Parathyroid adenoma (tissue), 2 donors: ENCODE data around the gene KRTAP5-3.

Experiments
- H2AFZ ChIP-seq: fragments of 300-600 bp; sonication (generic); one replicate; pipeline ENCODE4 v1.7.0; 2017; ENCODE audit warnings: antibody characterized with exemption, mild to moderate bottlenecking
- H3K27ac ChIP-seq: fragments of 300-600 bp; sonication (generic); one replicate; pipeline ENCODE4 v1.7.0; 2017
- H3K27me3 ChIP-seq: fragments of 300-600 bp; sonication (generic); one replicate; pipeline ENCODE4 v1.7.0; 2017; ENCODE audit warnings: low read length; ENCODE audit not compliant: control insufficient read depth, insufficient read depth
- H3K36me3 ChIP-seq: fragments of 300-600 bp; sonication (generic); one replicate; pipeline ENCODE4 v1.7.0; 2017; ENCODE audit warnings: low read length; ENCODE audit not compliant: control insufficient read depth, insufficient read depth
- H3K4me1 ChIP-seq: fragments of 300-600 bp; sonication (generic); one replicate; pipeline ENCODE4 v1.7.0; 2017; ENCODE audit warnings: control low read depth
- H3K4me2 ChIP-seq: fragments of 300-600 bp; sonication (generic); one replicate; pipeline ENCODE4 v1.7.0; 2017; ENCODE audit warnings: low read length
- H3K4me3 ChIP-seq: fragments of 300-600 bp; sonication (generic); one replicate; pipeline ENCODE4 v1.7.0; 2017; ENCODE audit warnings: low read depth, low read length
- H3K79me2 ChIP-seq: fragments of 300-600 bp; sonication (generic); one replicate; pipeline ENCODE4 v1.7.0; 2017; ENCODE audit warnings: control low read depth
- H3K9ac ChIP-seq: fragments of 300-600 bp; sonication (generic); one replicate; pipeline ENCODE4 v1.7.0; 2017; ENCODE audit warnings: mild to moderate bottlenecking
- H3K9me3 ChIP-seq: fragments of 300-600 bp; sonication (generic); one replicate; pipeline ENCODE4 v1.7.0; 2017; ENCODE audit warnings: low read length; ENCODE audit not compliant: control insufficient read depth
- TF ChIP-seq, protein P1 (sequence below): fragments of 300-600 bp; sonication (generic); IDR thresholded peaks from one replicate; pipeline ENCODE4 v1.7.0; 2017; ENCODE audit warnings: antibody characterized with exemption, mild to moderate bottlenecking
- donor health status: primary hyperparathyroidism.

Gene KRTAP5-3

DNA sequence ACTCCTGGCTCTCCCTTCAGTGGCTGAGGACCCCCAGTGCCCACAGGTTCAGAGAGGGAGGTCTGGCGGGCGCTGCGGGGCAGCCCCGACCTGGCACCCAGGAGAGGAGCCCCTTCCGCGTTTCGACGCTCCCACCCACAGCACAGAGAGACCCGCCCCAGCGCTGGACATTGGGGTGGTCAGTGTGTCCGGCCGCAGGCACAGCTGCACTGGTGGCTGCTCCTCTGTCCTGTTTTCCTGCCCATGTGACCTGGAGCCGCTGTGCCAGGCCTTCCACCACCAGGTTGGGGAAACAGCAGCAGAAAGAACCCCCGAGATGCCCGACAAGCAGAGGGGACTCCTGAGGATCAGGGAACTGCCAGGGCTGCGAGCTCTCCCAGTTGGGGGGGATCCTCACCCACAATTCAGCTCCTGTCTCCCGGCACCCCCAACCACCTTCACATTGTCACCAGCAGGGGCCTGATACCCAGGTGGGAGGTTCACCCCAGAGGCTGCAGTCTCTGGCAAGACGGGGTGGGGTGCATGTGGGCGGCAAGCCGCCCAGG is 35.0 kb upstream of the KRTAP5-3 start:
- no peak overlapping the region for H2AFZ ChIP-seq
- H3K9ac ChIP-seq: no peak overlapping the region
- no peak overlapping the region for H3K4me2 ChIP-seq
- TF ChIP-seq, protein P1, sequence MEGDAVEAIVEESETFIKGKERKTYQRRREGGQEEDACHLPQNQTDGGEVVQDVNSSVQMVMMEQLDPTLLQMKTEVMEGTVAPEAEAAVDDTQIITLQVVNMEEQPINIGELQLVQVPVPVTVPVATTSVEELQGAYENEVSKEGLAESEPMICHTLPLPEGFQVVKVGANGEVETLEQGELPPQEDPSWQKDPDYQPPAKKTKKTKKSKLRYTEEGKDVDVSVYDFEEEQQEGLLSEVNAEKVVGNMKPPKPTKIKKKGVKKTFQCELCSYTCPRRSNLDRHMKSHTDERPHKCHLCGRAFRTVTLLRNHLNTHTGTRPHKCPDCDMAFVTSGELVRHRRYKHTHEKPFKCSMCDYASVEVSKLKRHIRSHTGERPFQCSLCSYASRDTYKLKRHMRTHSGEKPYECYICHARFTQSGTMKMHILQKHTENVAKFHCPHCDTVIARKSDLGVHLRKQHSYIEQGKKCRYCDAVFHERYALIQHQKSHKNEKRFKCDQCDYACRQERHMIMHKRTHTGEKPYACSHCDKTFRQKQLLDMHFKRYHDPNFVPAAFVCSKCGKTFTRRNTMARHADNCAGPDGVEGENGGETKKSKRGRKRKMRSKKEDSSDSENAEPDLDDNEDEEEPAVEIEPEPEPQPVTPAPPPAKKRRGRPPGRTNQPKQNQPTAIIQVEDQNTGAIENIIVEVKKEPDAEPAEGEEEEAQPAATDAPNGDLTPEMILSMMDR: no peak
- H3K79me2 ChIP-seq: no peaks in the 10 kb centered on the region
- H3K4me1 ChIP-seq: peaks cover 4% of the 10 kb centered on the region
- no peaks in the 10 kb centered on the region for H3K27me3 ChIP-seq
- no peaks in the 10 kb centered on the region for H3K36me3 ChIP-seq
- H3K4me3 ChIP-seq: no peak overlapping the region
- H3K9me3 ChIP-seq: no peaks in the 10 kb centered on the region
- H3K27ac ChIP-seq: no peak overlapping the region

DNA sequence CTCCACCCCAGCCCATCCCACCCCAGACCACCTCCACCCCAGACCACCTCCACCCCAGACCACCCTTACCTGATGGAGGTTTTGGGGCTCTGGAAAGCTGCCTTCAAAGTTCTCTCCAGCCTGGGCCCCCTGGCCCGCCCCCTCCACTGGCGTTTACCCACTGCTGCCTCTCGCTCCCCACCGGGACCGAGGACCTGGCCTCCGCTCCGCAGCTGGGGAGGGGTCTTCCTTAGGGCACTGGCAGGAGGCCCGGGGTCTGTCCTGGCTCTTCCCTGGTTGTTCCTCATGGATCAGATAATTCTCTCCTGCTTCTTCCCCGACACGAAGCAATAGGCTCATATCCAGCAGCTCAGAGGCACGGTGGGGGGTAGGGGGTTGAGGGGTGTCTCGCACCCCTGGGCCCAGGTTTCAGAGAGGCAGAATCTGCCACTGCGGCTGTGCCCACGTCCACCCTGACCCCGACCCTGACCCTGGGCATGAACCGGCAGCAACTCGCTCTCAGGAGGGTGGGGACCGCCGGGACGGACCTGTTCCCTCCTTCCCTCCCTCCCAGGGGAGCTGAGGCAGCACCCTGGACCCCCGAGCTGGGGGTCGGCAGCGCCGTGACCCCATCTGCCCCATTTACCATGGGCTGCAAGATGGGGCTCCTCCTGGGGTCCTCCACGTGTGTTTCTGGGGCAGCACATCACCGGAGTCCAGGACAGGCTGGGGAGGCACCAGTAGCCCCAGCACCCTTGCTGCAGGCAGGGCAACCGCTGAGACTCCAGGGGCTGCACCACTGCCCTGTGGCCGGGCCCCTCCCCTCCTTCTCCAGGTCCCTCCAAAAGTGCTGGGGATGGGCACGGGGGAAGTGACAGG is 34.3 kb upstream of the KRTAP5-3 start:
- Histone ChIP-seq H3K36me3 (no peaks in the 10 kb centered on the region), H3K4me1 (peaks cover 4% of the 10 kb centered on the region), H3K4me3 (no peak overlapping the region), H3K79me2 (no peaks in the 10 kb centered on the region), H3K9ac (no peak overlapping the region), H3K4me2 (no peak overlapping the region), H2AFZ (no peak overlapping the region), H3K27me3 (no peaks in the 10 kb centered on the region), H3K9me3 (no peaks in the 10 kb centered on the region), H3K27ac (no peak overlapping the region)
- TF ChIP-seq, protein P1: no peak

DNA sequence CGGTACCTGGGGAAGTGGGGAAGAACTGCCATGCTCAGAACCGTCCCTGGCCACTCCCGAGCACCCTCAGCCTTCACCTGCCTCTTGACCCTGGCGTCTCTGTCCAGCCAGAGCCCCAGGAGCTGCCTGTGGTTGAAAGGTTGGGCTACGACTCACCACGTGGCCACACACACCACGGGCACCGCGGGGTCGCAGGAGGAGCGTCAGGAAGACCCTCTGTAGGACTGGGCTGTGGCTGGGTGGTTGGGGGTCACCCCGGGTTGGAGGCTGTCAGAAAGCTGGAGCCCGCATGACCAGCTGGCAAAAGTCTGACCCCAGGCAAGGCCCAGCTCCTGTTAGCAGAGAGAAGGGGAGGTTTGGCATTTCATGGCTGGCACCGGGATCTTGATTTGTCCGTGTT is 32.8 kb upstream of the KRTAP5-3 start:
- TF ChIP-seq, protein P1: no peak
- Histone ChIP-seq H3K36me3 (no peaks in the 10 kb centered on the region), H2AFZ (no peak overlapping the region), H3K4me3 (no peak overlapping the region), H3K4me1 (peaks cover 4% of the 10 kb centered on the region), H3K79me2 (no peaks in the 10 kb centered on the region), H3K9ac (no peak overlapping the region), H3K4me2 (no peak overlapping the region), H3K27ac (no peak overlapping the region), H3K27me3 (no peaks in the 10 kb centered on the region), H3K9me3 (no peaks in the 10 kb centered on the region)

DNA sequence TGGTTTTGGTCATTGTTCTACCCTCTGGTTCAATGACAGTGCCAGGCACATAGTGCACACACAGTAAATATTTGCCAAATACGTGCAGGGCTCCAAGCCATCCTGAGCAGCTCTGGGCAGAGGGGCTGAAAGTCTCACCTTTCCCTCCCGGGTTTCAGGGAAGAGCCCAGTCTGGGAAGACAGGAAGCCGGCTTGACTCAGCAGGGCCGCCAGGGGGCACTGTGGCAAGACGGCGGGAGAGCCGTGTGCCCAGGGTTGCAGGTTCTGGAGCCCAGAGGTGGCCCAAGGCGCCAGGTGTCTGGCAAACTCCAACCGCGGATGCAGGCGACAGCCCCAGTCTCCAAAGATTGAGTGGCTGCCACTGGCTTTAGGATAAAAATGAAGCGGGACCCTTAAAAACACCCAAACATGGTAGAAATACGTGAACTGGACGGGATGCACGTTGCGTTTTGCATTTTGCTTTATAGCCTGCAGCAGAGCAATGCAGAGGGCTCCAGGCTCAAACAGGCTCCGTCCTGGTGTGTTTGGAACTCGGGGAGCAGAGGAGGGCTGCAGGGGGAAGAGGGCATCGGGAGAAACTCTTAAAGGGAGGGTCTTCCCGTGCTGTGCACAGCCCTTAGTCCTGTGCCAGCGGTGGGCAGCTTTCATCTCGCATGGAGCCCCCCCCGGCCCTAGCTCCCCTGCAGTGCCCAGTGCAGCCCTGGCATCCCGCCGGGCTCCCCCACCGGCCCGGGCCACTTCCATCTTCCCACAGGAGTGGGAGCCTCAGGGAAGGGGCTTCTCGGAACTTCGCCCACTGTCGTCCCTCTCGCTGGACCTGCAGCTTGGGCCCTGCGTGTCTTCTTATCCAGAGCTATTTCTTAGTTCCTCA is 32.0 kb upstream of the KRTAP5-3 start:
- H3K4me3 ChIP-seq: no peak overlapping the region

More for the DNA sequence above, 32.0 kb upstream of the KRTAP5-3 start:
- no peak overlapping the region for H3K4me2 ChIP-seq
- H3K9me3 ChIP-seq: no peaks in the 10 kb centered on the region
- TF ChIP-seq, protein P1: peak; percentile 41
- H3K27me3 ChIP-seq: no peaks in the 10 kb centered on the region
- no peaks in the 10 kb centered on the region for H3K79me2 ChIP-seq
- H3K36me3 ChIP-seq: no peaks in the 10 kb centered on the region
- no peak overlapping the region for H3K27ac ChIP-seq
- H2AFZ ChIP-seq: no peak overlapping the region
- H3K4me1 ChIP-seq: peaks cover 4% of the 10 kb centered on the region
- H3K9ac ChIP-seq: no peak overlapping the region
